ENCODE data around the gene C17orf58.
"Not testable (repeated sequence)": the region's sequence is repeated elsewhere in the genome, so short reads cannot be mapped to it uniquely, and the experiment has no call there.

C17orf58 gene

DNA sequence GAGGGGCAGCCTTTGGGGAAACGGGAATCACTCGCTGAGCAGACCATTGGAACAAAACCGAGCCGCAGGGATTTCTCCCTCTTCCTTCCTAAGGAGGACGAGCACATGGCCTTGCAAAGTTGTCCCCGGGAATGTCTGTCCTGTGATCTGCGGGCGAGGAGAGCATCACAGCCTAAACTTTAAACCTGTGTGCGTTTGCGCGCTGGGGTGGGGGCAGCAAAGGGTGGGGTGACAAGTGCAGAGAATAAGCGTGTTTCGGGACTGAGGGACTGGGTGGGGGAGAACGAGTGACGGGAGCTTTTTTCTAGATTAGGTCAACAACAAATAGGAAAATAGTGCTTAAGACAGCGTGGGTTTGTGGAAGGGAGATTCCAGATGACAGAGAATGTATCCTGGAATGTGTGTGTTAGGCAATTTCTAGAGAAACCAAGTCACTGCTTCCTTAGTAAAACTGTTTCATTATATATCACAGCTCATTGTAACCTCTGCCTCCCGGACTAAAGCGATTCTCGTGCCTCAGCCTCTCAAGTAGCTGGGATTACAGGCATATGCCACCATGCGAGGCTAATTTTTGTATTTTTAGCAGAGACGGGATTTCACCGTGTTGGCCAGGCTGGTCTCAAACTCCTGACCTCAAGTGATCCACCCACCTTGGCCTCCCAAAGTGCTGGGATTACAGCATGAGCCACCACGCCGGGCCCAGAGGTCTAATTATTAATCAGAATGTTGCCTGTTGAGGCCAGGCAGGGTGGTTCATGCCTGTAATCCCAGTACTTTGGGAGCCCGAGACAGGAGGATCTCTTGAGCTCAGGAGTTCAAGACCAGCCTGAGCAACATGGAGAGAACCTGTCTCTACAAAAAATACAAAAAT, at the start of gene C17orf58:
C17orf58 (minus strand) TSS at position 169 of the 871 bp plus-strand sequence. CDS start 271 bp downstream, outside the sequence.
- not testable (repeated sequence) for DNase-seq

DNA sequence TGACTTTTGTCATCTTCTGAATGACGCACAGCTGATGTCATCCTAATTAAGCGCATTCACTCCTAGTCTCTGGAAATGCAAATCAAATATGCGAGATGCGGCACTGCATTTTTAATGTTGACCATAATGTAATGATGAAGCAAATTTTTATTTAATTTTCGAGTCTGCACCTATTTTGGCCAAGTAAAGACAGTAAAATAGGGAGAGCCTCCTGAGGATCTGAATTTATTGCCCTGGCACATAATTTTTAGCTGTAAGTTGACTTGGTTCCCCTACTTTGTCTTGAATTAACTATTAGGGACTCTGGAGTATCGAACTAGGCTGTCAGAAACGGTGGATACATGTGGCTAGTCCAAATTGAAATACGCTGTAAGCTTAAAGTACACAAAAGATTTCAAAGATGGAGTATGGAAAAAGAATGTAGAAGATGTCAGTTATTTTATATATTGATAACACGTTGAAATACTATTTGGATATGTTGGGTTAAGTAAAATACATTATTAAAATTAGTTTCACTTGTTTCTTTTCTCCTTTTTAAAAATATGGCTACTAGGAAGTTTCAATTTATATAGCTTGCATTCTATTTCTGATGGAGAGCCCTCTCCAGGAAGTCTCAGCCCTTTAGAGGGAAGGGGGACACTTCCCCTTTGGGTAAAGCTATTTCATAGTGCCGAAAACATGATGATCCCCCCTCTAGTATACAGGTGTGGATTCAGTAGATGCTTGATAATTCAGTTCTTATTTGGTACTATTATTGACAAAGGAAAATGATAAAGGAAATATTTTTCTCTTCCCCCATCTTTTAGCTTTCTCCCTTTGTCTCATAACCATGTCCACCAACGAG, 40.3 kb upstream of the C17orf58 start:
- DNase-seq: no peak

DNA sequence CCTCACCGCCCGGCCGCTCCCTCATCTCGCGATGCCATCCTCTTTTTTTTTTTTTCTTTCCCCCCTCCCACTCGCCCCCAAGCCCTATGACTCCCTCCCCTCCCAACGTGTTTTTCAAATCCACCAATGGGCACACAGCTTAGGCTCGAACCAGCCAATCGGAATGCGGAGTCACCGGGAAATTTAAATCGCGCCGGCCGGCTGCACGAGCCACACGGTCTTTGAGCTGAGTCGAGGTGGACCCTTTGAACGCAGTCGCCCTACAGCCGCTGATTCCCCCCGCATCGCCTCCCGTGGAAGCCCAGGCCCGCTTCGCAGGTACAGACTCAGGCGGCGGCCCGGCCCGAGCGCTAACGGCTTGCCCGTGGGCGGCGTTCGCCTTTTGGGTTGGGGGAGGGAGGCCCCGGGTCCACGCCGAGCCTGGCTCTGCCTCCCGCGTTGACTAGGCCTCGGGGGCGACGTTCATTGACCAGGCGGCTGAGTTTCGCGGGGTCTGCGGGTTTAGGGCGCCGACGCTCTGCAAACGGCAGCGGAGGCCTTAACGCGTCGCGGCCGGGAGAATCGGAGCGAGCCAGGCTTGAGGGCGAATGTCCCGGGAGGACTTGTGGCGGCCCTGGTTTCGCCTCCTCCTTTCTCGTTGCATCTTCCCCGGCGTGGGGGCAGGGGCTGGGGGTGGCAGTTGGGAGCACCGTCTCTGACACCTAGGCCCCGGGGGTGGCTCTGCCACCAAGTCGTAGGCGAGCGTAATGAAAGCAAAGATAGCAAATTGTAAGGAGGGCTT, 39.4 kb upstream of the C17orf58 start, which contains the start of gene KPNA2:
KPNA2 (plus strand) TSS at position 213 of the 781 bp plus-strand sequence. CDS start 1,398 bp downstream, outside the sequence.
- DNase-seq: peak; percentile 85

DNA sequence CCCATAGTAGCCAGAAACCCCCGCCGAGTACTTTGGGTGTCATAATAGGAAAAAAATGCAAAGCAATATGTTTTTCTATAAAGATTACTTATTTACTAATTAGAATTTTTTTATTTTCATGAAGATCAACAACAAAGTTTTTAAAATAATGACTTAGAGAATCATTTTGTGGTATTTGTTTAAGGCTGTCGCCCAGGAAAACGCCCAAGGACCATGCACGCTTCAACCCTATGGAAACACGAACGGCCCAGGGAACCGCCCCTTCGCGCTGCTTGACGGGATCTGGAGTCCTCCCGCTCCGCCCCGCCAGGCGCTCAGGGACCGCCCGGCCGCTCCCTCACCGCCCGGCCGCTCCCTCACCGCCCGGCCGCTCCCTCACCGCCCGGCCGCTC, 38.9 kb upstream of the C17orf58 start:
- peak; percentile 83 for DNase-seq

DNA sequence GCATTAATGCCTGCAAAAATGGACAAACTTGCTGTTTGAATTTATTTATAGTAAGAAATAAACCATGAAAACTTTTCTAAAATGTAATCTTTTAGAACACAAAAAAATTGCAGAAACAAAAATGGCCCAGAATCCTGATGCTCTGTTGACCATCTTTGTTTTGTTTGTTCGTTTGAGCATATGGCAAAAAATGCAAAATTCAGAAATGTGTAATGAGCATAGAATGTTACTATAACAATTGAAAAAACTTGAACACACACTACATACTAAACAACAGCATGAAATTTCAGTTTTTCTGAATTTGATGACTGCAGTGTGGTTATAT, 38.1 kb upstream of the C17orf58 start:
- DNase-seq: no peak

DNA sequence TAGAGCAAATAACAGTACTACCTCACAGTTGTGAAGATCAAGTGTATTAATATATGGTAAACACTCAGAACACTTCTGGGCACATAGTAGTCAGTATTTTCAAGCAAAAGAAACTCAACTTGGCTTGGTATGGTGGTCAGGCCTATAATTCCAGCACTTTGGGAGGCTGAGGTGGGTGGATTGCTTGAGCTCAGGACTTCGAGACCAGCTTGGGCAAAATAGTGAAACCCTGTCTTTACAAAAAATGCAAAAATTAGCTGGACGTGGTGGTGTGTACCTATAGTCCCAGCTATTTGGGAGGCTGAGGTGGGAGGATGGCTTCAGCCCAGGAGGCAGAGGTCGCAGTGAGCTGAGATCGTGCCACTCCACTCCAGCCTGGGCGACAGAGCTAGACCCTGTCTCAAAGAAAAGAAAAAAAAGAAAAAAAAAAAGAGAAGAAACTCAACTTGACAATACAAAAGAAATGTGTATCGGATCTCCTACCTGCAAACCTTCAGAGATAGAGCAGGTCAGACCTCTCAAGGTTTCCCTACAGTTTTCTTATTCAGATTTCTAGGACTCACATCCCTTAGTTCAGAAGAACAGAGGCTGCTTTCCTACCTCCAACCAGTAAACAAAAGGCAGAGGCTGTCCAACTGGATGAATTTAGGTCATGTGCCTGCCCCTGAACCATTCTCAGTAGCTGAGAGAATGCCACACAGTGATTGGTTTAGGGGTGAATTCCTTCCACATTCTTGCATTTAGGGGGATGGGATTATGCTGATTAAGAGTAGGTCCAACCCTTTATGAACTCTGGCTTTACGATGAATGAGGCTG, 37.6 kb upstream of the C17orf58 start:
- peak; percentile 53 for DNase-seq

DNA sequence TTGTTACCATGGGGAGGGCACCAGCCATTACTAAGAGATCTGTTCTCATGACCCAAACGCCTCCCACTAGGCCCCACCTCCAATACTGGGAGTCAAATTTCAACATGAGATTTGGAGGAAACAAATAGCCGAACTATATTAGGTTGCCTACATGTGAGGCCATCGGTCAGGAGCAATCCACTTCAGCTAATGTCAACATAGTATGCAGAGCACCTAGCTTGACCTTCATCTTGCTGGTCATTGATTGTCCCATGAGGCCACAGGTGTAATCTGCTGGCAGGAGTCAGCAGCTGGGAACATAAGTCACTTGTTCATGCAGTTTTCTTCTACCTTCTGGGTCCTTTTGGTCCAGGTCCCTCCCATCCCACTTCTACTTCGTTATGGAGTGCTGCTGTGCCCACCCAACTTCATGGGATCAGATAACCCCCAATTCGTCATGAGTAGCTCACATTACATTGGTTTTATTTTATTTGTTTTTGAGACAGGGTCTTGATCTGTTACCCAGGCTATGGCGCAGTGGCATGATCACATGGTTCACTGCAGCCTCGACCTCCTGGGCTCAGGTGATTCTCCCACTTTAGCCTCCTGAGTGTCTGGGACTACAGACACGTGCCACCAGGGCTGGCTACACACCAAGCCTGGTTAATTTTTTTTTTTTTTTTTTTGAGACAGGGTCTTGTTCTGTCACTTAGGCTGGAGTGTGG, 33.4 kb upstream of the C17orf58 start:
- peak; percentile 43 for DNase-seq

DNA sequence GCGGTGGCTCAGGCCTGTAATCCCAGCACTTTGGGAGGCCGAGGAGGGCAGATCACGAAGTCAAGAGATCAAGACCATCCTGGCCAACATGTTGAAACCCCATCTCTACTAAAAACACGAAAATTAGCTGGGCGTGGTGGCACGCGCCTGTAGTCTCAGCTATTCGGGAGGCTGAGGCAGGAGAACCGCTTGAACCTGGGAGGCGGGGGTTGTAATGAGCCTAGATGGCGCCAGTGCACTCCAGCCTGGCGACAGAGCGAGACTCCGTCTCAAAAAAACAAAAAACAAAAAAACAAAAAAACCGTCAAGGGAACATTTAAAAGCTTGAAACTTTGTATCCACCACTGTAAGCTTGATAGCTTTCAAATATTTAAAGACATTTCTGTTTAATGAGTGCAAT, 26.3 kb upstream of the C17orf58 start:
- not testable (repeated sequence) for DNase-seq

DNA sequence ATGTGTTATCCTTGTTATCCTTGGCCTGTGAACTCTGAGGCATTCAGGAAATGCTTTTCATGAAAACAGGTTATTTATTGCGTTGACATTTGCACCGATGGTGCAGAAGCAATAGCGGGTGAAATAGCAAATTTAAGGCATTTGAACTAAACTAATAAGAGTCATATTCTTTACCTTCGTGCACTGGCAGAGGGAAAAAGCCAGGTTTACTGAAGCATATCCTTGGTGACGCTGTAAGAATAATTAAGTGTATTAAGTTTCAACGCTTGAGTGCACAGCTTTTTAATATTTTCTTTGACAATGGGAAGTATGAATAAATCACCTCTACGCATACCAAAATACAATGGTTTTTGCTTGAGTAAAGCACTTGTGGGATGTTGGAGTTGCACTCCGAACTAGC, 25.7 kb upstream of the C17orf58 start:
- DNase-seq: no peak

DNA sequence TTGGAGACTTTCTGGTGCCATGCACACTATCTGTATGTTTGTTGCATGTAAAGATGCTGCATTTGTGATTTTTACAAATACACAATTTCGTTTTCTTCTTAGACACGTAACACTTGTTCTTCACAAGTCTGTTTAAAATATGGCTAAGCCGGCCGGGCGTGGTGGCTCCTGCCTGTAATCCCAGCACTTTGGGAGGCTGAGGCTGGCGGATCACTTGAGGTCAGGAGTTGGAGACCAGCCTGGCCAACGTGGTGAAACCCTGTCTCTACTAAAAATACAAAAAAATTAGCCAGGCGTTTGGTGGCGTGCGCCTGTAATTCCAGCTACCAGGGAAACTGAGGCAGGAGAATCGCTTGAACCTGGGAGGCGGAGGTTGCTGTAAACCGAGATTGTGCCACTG, 24.5 kb upstream of the C17orf58 start:
- not testable (repeated sequence) for DNase-seq

DNA sequence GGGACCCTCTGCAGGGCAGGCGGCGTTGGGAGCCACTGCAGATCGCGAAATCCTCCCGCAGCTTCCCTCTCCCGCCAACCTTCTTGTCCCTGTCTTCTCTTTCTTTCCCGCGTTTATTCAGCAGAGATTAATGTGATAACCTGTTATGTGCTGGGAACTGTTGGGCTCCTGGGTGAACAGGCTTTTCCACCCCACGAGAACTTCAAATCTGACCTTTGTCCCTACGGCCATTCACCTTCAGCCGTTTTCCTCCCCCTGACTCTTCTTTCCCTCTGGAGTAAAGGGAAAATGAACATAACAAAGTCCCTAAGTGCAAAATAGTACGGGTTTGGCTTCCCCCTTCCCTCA, 24.1 kb upstream of the C17orf58 start:
- no peak for DNase-seq

DNA sequence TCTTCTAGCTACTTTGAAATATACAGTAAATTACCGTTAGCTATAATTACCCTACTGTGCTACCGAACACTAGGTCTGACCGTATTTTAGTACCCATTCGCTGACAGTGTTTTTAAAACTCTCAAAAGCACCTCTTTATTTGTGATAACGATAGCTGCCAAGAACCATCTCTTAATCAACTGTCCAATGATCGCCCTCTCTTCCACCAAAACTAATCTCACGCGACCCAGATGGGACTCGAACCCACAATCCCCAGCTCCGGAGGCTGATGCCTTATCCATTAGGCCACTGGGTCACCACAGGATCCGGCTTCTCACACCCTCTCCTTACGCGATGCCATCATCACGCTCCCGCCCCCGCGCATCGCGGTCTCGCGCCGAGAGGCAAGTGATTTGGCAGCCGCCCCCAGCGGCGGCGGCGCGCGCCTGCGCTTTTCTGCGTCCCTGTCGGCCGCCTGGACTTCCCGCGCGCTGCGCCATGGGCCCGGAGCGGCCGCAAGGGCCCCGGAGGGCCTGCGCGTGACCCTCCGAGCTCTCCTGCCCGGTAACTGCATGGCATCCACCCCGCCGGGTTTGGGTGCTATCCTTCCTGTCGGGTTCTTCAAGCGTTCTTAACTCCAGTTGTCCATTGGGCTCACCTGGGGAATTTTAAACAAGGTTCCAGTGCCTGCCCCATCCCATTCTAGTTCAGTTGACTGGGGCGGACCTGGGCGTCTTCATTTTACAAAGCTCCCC, 23.6 kb upstream of the C17orf58 start:
- DNase-seq: peak; percentile 88

DNA sequence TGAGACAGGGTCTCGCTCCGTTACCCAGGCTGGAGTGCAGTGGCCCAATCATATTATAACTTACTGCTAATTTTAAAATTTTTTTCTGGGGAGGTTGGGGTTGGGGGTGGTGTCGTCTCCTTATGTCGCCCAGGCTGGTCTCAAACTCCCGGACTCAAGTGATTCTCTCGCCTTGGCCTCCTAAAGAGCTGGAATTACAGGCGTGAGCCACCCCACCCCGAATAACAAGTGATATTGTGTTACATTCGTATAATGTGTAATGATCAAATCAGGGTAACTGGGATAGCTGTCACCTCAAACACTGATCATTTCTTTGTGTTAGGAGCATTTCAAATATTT, 23.0 kb upstream of the C17orf58 start:
- DNase-seq: no peak

DNA sequence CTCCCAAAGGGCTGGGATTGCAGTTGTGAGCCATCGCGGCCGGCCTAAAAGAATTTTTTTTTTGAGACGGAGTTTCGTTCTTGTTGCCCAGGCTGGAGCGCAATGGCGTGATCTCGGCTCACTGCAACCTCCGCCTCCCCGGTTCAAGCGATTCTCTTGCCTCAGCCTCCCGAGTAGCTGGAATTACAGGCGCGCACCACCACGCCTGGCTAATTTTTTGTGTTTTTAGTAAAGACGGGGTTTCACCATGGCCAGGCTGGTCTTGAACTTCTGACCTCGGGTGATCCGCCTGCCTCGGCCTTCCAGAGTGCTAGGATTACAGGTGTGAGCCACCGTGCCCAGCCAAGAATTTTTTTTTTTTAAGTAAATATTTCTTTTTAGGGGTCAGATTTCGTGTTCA, 22.2 kb upstream of the C17orf58 start:
- not testable (repeated sequence) for DNase-seq

DNA sequence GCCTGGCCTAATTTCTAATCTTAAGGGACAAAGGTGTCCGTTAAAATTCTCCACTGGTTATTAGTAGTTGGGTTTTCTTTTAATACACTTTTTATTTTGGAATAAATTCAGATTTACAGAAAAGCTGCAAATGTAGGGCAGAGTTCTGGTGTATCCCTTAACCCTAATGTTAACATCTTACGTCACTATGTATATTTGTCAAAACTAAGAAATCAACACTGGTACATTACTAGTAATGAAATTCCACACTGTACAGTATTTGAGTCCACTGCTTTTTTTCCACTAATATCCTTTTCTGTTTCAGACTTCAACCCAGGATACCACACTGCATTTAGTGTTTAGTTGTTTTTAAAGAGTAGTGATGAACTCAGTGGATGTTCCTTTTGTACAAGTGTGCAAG, 20.6 kb upstream of the C17orf58 start:
- no peak for DNase-seq

DNA sequence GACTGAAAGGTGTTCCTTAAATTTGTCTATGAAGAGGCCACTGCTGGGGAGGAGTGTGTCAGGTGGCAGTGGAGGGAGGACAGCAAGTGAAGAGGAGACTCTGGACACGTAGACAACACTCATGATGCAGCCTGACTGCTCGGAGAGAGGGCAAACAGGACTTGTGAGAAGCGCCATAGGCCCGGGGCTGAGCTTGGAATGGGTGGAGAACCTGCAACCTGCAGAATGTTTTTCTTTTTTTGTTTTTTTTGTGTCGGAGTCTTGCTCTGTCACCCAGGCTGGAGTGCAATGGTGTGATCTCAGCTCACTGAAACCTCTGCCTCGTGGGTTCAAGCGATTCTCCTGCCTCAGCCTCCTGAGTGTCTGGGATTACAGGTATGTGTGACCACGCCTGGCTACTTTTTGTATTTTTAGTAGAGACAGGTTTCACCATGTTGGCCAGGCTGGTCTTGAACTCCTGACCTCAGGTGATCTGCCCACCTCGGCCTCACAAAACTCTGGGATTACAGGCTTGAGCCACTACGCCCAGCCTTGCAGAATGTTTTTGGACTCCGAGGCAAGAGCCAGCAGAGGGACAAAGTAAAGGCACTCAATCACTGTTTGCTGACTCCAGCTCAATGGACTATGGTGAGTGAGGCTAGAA, 18.9 kb upstream of the C17orf58 start:
- no peak for DNase-seq

DNA sequence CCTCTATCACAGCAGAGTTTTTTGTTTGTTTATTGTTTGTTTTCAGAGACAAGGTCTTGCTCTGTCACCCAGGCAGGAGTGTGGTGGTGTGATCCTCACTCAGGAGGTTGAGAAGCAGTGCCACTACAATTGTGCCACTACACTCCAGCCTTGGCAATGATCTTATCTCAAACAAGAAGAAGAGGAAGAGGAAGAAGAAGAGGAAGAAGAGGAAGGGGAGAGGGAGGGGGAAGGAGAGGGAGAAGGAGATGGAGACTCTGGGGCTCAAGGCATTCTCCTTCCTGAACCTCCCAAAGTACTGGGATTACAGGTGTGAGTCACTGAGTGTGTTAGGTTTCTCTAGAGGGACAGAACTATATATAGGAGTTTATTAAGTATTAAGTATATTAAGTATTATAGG, 17.1 kb upstream of the C17orf58 start:
- no peak for DNase-seq

DNA sequence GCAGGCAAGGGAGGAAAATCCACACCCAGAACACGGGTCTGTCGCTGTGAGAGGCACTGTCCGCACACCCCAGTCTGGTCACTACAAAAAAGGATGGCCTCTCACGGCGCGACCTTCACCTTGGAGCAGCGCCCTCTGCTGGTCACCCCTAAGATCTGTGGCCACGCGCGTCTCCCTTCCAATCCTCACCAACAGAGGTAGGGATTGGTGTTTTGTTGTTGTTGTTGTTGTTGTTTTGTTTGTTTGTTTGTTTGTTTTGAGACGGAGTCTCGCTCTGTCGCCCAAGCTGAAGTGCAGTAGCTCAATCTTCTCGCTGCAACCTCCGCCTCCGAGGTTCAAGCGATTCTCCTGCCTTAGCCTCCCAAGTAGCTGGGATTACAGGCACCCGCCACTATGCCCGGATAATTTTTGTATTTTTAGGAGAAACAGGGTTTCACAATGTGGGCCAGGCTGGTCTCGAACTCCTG, 15.0 kb upstream of the C17orf58 start:
- DNase-seq: peak; percentile 29

DNA sequence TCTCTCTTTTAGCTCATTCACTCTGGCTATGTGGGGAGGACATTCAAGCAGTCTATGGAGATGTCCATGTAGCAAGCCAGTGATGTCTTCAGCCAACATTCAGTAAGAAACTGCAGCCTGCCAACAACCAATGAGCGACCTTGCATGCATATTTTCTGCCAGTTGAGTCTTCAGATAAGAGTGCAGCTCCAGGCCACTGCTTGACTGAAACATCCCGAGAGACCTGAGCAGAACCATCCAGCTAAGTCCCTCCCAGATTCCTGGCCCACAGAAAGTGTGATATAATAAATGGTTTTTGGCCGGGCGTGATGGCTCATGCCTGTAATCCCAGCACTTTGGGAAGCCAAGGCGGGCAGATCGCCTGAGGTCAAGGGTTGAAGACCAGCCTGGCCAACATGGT, 10.5 kb upstream of the C17orf58 start:
- DNase-seq: no peak

DNA sequence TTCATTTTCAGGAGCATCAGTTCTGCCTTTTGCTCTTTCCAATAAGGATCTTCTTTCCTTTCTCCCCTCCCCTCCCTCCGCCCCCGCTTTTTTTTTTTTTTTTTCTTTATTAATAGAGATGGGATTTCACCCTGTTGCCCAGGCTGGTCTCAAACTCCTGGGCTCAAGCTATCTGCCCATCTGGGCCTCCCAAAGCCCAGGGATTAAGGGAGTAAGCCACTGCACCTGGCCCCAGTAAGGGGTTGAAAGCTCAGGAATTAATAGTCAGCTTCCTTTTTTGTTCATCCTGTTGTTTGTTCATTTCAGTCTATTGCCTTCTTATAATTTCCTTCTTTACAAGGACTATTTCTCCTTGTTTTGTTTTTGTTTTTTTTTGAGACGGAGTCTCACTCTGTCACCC, 7.9 kb upstream of the C17orf58 start:
- DNase-seq: no peak
